K562 (cell line): ENCODE results near the gene HDHD2. TPM values are rescaled to one million over a fixed set of nuclear protein-coding genes. Genes with fewer than 3 reads are reported as not detected.
"Not testable (repeated sequence)": the region's sequence is repeated elsewhere in the genome, so short reads cannot be mapped to it uniquely, and the experiment has no call there.

Experiments used
- ATAC-seq: fragments of 200-7000 bp; cut with Tn5 transposase; 3 replicates; pipeline ENCODE4 v1.9.1; 2020; ENCODE audit warnings: moderate library complexity
- BruUV-seq: library from RNA; stranded (reverse); fragments of 400-500 nt; replicated peaks from 2 replicates; lab custom pipeline; 2021; lab: Mats Ljungman, UMichigan
- CTCF ChIA-PET: fragments of 300-600 bp; formaldehyde crosslinking; extraction: SDS; loops from one replicate; lab custom pipeline; 2021; ENCODE audit warnings: low intra/inter-chr PET ratio; lab: Yijun Ruan, JAX
- POLR2A ChIA-PET: fragments of 300-600, 350-650 bp; sonication (Branson Sonifier 250); formaldehyde crosslinking; extraction: SDS; loops from one replicate; lab custom pipeline; 2021; ENCODE audit warnings: antibody characterized with exemption, inconsistent platforms; lab: Yijun Ruan, JAX
- DNase-seq, 4 experiments: peaks; one replicate each; pipeline versions ENCODE4 v3.0.0 to v3.0.0-alpha.2; 2011 to 2018; ENCODE audit warnings: low spot score in 3 of 4, mixed read lengths in 3 of 4; ENCODE audit errors: extremely low read depth in 1 of 4
- FAIRE-seq: peaks from 2 replicates; lab custom pipeline; 2011; peaks lifted over from hg19 to GRCh38; lab: Jason Lieb, UNC
- H2AFZ ChIP-seq: 2 replicates; pipeline ENCODE4 v1.6.0; 2011; ENCODE audit warnings: low read depth, low read length, control low read depth, inconsistent platforms
- H3K27ac ChIP-seq: fragments of 200-600 bp; 3 replicates; pipeline ENCODE4 v1.8.0; 2011; ENCODE audit warnings: low read depth, mild to moderate bottlenecking, control low read depth, inconsistent platforms, low read length, moderate library complexity, mixed read lengths; ENCODE audit errors: extremely low read depth
- H3K27me3 ChIP-seq, 2 experiments: fragments of 300-600 bp in 1 of 2; 2 replicates in 1 of 2; 3 replicates in 1 of 2; pipeline versions ENCODE4 v1.6.0 to v1.8.0; 2011; ENCODE audit warnings: inconsistent platforms in 2 of 2, low read length in 2 of 2, mild to moderate bottlenecking in 1 of 2, mixed read lengths in 1 of 2, moderate library complexity in 1 of 2; ENCODE audit not compliant: control insufficient read depth in 2 of 2, insufficient read depth in 2 of 2
- H3K36me3 ChIP-seq: fragments of 300-600 bp; 3 replicates; pipeline ENCODE4 v1.8.0; 2011; ENCODE audit warnings: mild to moderate bottlenecking, low read length, inconsistent platforms; ENCODE audit not compliant: control insufficient read depth, insufficient read depth
- H3K4me1 ChIP-seq, 2 experiments: fragments of 200-600 bp in 1 of 2; replicated peaks in 1 of 2; 2 replicates in 1 of 2; 3 replicates in 1 of 2; pipeline versions ENCODE4 v1.5.1 to v1.8.0; 2011; ENCODE audit warnings: inconsistent platforms in 2 of 2, low read length in 2 of 2, mild to moderate bottlenecking in 1 of 2, mixed read lengths in 1 of 2, moderate library complexity in 1 of 2; ENCODE audit not compliant: control insufficient read depth in 2 of 2, insufficient read depth in 2 of 2
- H3K4me2 ChIP-seq: 2 replicates; pipeline ENCODE4 v1.6.1; 2011; ENCODE audit warnings: low read length, control low read depth, inconsistent platforms, mixed read lengths; ENCODE audit not compliant: insufficient read depth
- H3K4me3 ChIP-seq: fragments of 200-600 bp; sonication (generic), shearing (Covaris generic); 2 replicates; pipeline ENCODE4 v1.5.1; 2016; ENCODE audit warnings: control low read depth, inconsistent platforms
- H3K79me2 ChIP-seq: fragments of 200-600 bp; 3 replicates; pipeline ENCODE4 v1.8.0; 2011; ENCODE audit warnings: low read length, inconsistent platforms; ENCODE audit not compliant: control insufficient read depth, insufficient read depth
- H3K9ac ChIP-seq, 2 experiments: 2 replicates each; pipeline versions ENCODE4 v1.6.0 to v1.6.1; 2011; ENCODE audit warnings: low read depth in 2 of 2, low read length in 2 of 2, control low read depth in 1 of 2, inconsistent platforms in 1 of 2, mild to moderate bottlenecking in 1 of 2, mixed read lengths in 1 of 2; ENCODE audit not compliant: insufficient read depth in 1 of 2
- H3K9me1 ChIP-seq: one replicate; pipeline ENCODE4 v1.6.0; 2011; ENCODE audit warnings: inconsistent platforms, mild to moderate bottlenecking, low read length, moderate library complexity; ENCODE audit not compliant: control insufficient read depth, insufficient read depth
- H3K9me3 ChIP-seq: replicated peaks from 2 replicates; pipeline ENCODE4 v1.5.1; 2011; ENCODE audit warnings: low read depth, low read length, inconsistent platforms; ENCODE audit not compliant: control insufficient read depth, insufficient read depth
- H4K20me1 ChIP-seq: replicated peaks from 2 replicates; pipeline ENCODE4 v1.6.1; 2011; ENCODE audit warnings: low read length, inconsistent platforms, mixed read lengths; ENCODE audit not compliant: control insufficient read depth, insufficient read depth
- ADNP ChIP-seq: fragments of 200-800 bp; sonication (Bioruptor generic); IDR thresholded peaks from 2 replicates; pipeline ENCODE4 v1.6.1; 2016; ENCODE audit warnings: missing genetic modification characterization, missing compliant biosample characterization
- ARID1B ChIP-seq: fragments of 450-650 bp; IDR thresholded peaks from 2 replicates; pipeline ENCODE4 v1.6.1; 2016; ENCODE audit warnings: antibody characterized with exemption, mild to moderate bottlenecking, inconsistent platforms
- ATF3 ChIP-seq, 2 experiments: fragments of 450-650 bp in 1 of 2; sonication (generic) in 1 of 2; formaldehyde crosslinking in 1 of 2; IDR thresholded peaks in 1 of 2; conservative IDR thresholded peaks in 1 of 2; 2 replicates each; pipeline versions ENCODE4 v1.6.1 to v1.8.1; 2016 to 2023; ENCODE audit warnings: mild to moderate bottlenecking in 2 of 2, moderate library complexity in 2 of 2, inconsistent platforms in 1 of 2, missing genetic modification reagents in 1 of 2
- ATF7 ChIP-seq: fragments of 450-650 bp; IDR thresholded peaks from 2 replicates; pipeline ENCODE4 v1.7.1; 2014; ENCODE audit warnings: mild to moderate bottlenecking, moderate library complexity
- CC2D1A ChIP-seq: fragments of 450-650 bp; IDR thresholded peaks from 2 replicates; pipeline ENCODE4 v1.6.1; 2017; ENCODE audit warnings: mild to moderate bottlenecking
- CEBPB ChIP-seq: fragments of 450-650 bp; IDR thresholded peaks from 2 replicates; pipeline ENCODE4 v1.6.1; 2016; ENCODE audit warnings: missing genetic modification characterization, missing compliant biosample characterization
- CEBPG ChIP-seq, 3 experiments: fragments of 200-800 bp in 1 of 3; sonication (Bioruptor generic) in 1 of 3; sonication (generic) in 1 of 3; formaldehyde crosslinking in 1 of 3; IDR thresholded peaks in 2 of 3; conservative IDR thresholded peaks in 1 of 3; 2 replicates each; pipeline versions ENCODE4 v1.6.1 to v1.8.0; 2016 to 2022; ENCODE audit warnings: missing compliant biosample characterization in 2 of 3, missing genetic modification characterization in 2 of 3, mild to moderate bottlenecking in 1 of 3, missing genetic modification reagents in 1 of 3
- CXXC5 ChIP-seq: fragments of 250-450 bp; sonication (Bioruptor Pico); IDR thresholded peaks from 2 replicates; pipeline ENCODE4 v1.8.0; 2022; ENCODE audit warnings: inconsistent platforms, mild to moderate bottlenecking, moderate library complexity
- DPF2 ChIP-seq: fragments of 450-650 bp; IDR thresholded peaks from 2 replicates; pipeline ENCODE4 v1.6.1; 2016
- FOSL1 ChIP-seq: fragments of 200-800 bp; sonication (Bioruptor generic); conservative IDR thresholded peaks from 2 replicates; pipeline ENCODE4 v1.6.1; 2016; ENCODE audit warnings: missing genetic modification characterization, missing compliant biosample characterization
- JUN ChIP-seq, 2 experiments: sonication (generic) in 1 of 2; formaldehyde crosslinking in 1 of 2; IDR thresholded peaks; 2 replicates each; pipeline versions ENCODE4 v1.6.1 to v1.8.0; 2012 to 2022; ENCODE audit warnings: borderline replicate concordance in 2 of 2, mild to moderate bottlenecking in 2 of 2, improper control_type of control experiment in 1 of 2, low read depth in 1 of 2, low read length in 1 of 2, missing genetic modification reagents in 1 of 2
- JUND ChIP-seq, 2 experiments: IDR thresholded peaks; 2 replicates in 1 of 2; 3 replicates in 1 of 2; pipeline ENCODE4 v1.6.1; 2011; ENCODE audit warnings: borderline replicate concordance in 2 of 2, low read depth in 2 of 2, low read length in 2 of 2, improper control_type of control experiment in 1 of 2, missing biosample characterization in 1 of 2, missing genetic modification characterization in 1 of 2, missing genetic modification reagents in 1 of 2
- KDM1A ChIP-seq, 2 experiments: fragments of 450-650 bp; IDR thresholded peaks; 2 replicates each; pipeline ENCODE4 v1.6.1; 2016; ENCODE audit warnings: mild to moderate bottlenecking in 2 of 2
- SMARCE1 ChIP-seq: fragments of 450-650 bp; IDR thresholded peaks from 2 replicates; pipeline ENCODE4 v1.7.1; 2016; ENCODE audit warnings: mild to moderate bottlenecking
- TFAP4 ChIP-seq: sonication (generic); formaldehyde crosslinking; IDR thresholded peaks from 2 replicates; pipeline ENCODE4 v1.8.0; 2022; ENCODE audit warnings: missing genetic modification reagents, mild to moderate bottlenecking, moderate library complexity, borderline replicate concordance
- WGBS: fragments of 100-300 bp; shearing (Covaris generic); methylation state at CpG from one replicate; pipeline ENCODE4 v1.1.6; 2016; ENCODE audit warnings: low coverage, mixed read lengths; ENCODE audit not compliant: insufficient coverage; ENCODE audit errors: missing lambda C conversion rate; 5-methylcytosine and 5-hydroxymethylcytosine counted together
- in situ Hi-C: fragments of 300-500 bp; cut with MboI; formaldehyde crosslinking; loops from 4 replicates; pipeline ENCODE4 v1.15.0; 2018; ENCODE audit warnings: inconsistent platforms, mixed read lengths
- intact Hi-C: fragments of 100-400 bp; cut with micrococcal nuclease; formaldehyde crosslinking; loops from 2 replicates; pipeline ENCODE4 v1.14.2; 2022
- polyA plus RNA-seq, 8 experiments: library from polyadenylated mRNA; depleted of rRNA in 4 of 8; stranded (reverse) in 5 of 8; unstranded in 3 of 8; fragments of >200 nt; fragmentation: Nextera tagmentation in 2 of 8; fragmentation: Illumina TruSeq in 1 of 8; extraction: Ambion mirVana in 2 of 8; extraction: Trizol in 1 of 8; gene quantifications; 2 replicates each; pipeline versions ENCODE4 v1.2.1 to v1.2.3, GENCODE V29; 2011 to 2014; ENCODE audit warnings: inconsistent platforms in 1 of 8, missing spikeins in 1 of 8
- total RNA-seq, 7 experiments: library from RNA; depleted of rRNA in 6 of 7; stranded (reverse); fragments of >200 nt in 6 of 7; fragmentation: Illumina TruSeq in 2 of 7; extraction: Trizol in 2 of 7; gene quantifications; 2 replicates each; pipeline versions ENCODE4 v1.2.1 to v1.2.3, GENCODE V29; 2011 to 2021; ENCODE audit warnings: low replicate concordance in 1 of 7

Gene HDHD2
- total and polyA plus RNA-seq, 9 of the 15 experiments (the other 6 are each of a cell fraction or from before 2014, with no cell fraction given): 6.8 to 25.2 (median 21.5) TPM

- BruUV-seq; H3K9me1 ChIP-seq; H3K9me3 ChIP-seq; H2AFZ ChIP-seq; in situ Hi-C loops; H3K9ac ChIP-seq; CTCF ChIA-PET; H4K20me1 ChIP-seq; H3K27me3 ChIP-seq; H3K4me1 ChIP-seq; H3K4me3 ChIP-seq; intact Hi-C loops; H3K4me2 ChIP-seq; TF ChIP-seq JUN (CRISPR knock-in tag; IDR thresholded peaks at IDR 0.05; ENCODE audit: borderline replicate concordance): not testable (repeated sequence)
- ATAC-seq (peak; percentile 88), DNase-seq (peak in 2 of 4 experiments; percentile 18 to 80), FAIRE-seq (peak; percentile 80)
- Histone ChIP-seq H3K27ac (0 out of 3 replicates have a peak overlapping the region, but pooled peaks have one; percentile 4), H3K36me3 (peaks cover 29% of the 10 kb centered on the region; the same call in 2 of the 3 replicates), H3K79me2 (peaks cover 46% of the 10 kb centered on the region)
- WGBS: 15% methylated on average over 16 of the region's 16 CpGs
- TF ChIP-seq KDM1A (IDR thresholded peaks at IDR 0.05): peak; percentile 41 to 51; a peak in 3 of 4 replicates
- TF ChIP-seq ATF3 (IDR thresholded peaks at IDR 0.05): peak; percentile 95
- TF ChIP-seq ATF3 (CRISPR knock-in tag; conservative IDR thresholded peaks at IDR 0.05): peak; percentile 73; the same call in 1 of the 2 replicates
- TF ChIP-seq DPF2: peak; percentile 65
- TF ChIP-seq CXXC5: 0 out of 2 replicates have a peak, but pooled peaks have one; percentile 19
- 0 out of 2 replicates have a peak, but pooled peaks have one; percentile 22 for TF ChIP-seq CC2D1A
- TF ChIP-seq CEBPB (tag): peak; percentile 42; the same call in 1 of the 2 replicates
- TF ChIP-seq ARID1B: peak; percentile 70
- TF ChIP-seq ADNP (tag): peak; percentile 83; the same call in 1 of the 2 replicates
- TF ChIP-seq FOSL1 (tag): peak; percentile 87
- TF ChIP-seq JUND (IDR thresholded peaks at IDR 0.05; ENCODE audit: borderline replicate concordance, low read depth, low read length): peak; percentile 93
- TF ChIP-seq JUND (tag; IDR thresholded peaks at IDR 0.05; ENCODE audit: borderline replicate concordance, low read depth, low read length): peak; percentile 85; the same call in 2 of the 3 replicates
- TF ChIP-seq JUN (IDR thresholded peaks at IDR 0.05; ENCODE audit: borderline replicate concordance, low read depth, low read length): peak; percentile 60
- peak; percentile 35; the same call in 1 of the 2 replicates for TF ChIP-seq CEBPG (CRISPR knock-in tag; IDR thresholded peaks at IDR 0.05)
- TF ChIP-seq CEBPG (tag; conservative IDR thresholded peaks at IDR 0.05 in 1 of 2, IDR thresholded peaks at IDR 0.05 in 1 of 2): peak in 1 of 2 experiments; percentile 51; a peak in 1 of 4 replicates
- TF ChIP-seq TFAP4: peak; percentile 14; the same call in 1 of the 2 replicates
- TF ChIP-seq SMARCE1: peak; percentile 41; the same call in 1 of the 2 replicates
- TF ChIP-seq ATF7: 0 out of 2 replicates have a peak, but pooled peaks have one; percentile 27
- POLR2A ChIA-PET: interaction anchor here (0.6 kb wide), 1 partner anchor 808 kb away, joined by 3 read pairs; no protein-coding TSS in a partner anchor
Observed at GRCh38 chr18:47158404-47158803, 8.1 kb upstream of the HDHD2 start.
